EH (cell line): Measurements from ENCODE around the gene DSG1.
"Not testable (repeated sequence)": the region's sequence is repeated elsewhere in the genome, so short reads cannot be mapped to it uniquely, and the experiment has no call there.

Experiments used
- DNase-seq: peaks from one replicate; pipeline ENCODE4 v3.0.0-alpha.2; 2015; ENCODE audit warnings: low read depth

DSG1 gene

DNA sequence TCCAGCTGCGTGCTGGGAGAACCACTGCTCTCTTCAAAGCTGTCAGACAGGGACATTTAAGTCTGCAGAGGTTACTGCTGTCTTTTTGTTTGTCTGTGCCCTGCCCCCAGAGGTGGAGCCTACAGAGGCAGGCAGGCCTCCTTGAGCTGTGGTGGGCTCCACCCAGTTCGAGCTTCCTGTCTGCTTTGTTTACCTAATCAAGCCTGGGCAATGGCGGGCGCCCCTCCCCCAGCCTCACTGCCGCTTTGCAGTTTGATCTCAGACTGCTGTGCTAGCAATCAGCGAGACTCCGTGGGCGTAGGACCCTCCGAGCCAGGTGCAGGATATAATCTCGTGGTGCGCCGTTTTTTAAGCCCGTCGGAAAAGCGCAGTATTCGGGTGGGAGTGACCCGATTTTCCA is 35.4 kb downstream of the DSG1 start:
- DNase-seq, result not testable (repeated sequence)

- DNase-seq, result no peak
These were observed 37.0 kb downstream of the DSG1 start for GRCh38 chr18:31354990-31355389.

- no peak for DNase-seq
These were observed 38.1 kb downstream of the DSG1 start for GRCh38 chr18:31356025-31356424.

DNA sequence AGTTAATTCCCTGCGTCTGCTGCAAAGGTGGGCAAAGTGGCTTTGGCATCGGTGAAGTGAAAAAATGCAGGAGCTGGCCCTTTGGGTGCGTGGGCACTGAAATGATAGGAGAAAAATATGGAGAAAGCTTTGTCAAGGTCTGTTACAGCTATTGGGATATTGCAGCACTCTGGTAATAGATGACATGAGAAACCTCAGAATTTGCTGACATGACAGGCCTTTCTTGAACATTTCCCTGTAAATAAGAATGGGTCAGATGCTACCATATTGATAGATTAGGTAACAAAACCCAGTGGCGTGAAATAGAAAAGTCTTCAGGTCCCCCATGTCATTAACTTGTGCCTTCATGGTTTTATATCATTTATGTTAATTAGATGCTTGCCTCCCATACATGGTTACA is 46.2 kb downstream of the DSG1 start:
- DNase-seq, result no peak

- DNase-seq, result no peak
These were observed 51.5 kb downstream of the DSG1 start for GRCh38 chr18:31369478-31369877.

- no peak for DNase-seq
These were observed 54.0 kb downstream of the DSG1 start for GRCh38 chr18:31371989-31372388.

DNA sequence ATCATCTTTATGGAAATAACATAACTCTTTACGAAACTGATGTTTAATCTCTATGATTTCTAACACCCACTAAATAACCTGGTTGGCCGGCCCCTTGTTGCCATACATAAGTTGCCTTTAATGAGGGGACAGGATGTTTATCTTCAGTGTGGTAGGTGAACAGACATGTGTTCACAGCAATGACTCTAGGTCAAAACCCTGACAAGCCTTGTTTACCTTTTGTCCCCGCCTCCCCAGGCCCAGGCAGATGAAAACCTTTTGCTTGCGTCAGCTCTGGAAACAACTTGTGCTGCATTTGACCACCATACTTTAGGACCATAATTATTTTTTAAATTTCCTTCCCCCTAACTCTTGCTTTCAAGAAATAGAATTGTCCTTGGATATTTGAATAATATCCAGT is 55.7 kb downstream of the DSG1 start:
- no peak for DNase-seq

- no peak for DNase-seq
These were observed 58.5 kb downstream of the DSG1 start, which contains the start of gene DSG4 for GRCh38 chr18:31376477-31376876. Gene DSG4 (plus strand): TSS chr18:31376777. CDS start chr18:31376912, 135 bp downstream.

- DNase-seq, result no peak
These were observed 63.0 kb downstream of the DSG1 start for GRCh38 chr18:31380912-31381311.

- DNase-seq, result no peak
These were observed 64.1 kb downstream of the DSG1 start for GRCh38 chr18:31382107-31382506.

DNA sequence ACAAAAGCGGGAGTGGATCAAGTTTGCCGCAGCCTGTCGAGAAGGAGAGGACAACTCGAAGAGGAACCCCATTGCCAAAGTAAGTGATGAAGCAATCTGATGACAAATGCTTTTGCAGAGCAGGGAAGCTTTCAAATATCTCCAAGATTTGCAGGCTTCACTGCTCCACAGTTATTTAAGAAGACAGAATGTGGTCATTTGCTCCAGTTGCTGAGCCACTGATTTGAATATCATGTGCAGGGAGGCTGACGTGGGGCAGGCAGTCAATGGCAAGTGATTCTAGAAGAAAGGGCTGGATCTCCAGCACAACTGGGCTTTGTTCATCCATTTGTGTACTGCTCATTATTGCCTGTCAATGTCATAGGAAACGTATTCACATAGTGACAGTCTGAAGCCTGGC is 68.8 kb downstream of the DSG1 start:
- DNase-seq, result no peak

DNA sequence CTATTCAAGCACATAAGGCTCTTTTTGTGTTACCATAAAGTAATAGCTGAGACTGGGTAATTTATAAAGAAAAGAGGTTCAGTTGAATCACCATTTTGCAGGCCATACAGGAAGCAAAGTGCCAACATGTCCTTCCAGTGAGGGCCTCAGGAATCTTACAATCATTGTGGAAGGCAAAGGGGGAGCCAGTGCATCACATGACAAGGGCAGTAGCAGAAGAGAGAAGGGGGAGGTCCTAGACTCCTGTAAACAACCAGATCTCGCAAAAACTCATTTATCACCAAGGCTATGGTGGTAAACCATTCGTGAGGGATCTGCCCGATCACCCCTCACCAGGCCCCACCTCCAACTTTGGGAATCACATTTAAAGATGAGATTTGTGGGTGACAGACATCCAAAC is 75.3 kb downstream of the DSG1 start:
- DNase-seq, result no peak

DNA sequence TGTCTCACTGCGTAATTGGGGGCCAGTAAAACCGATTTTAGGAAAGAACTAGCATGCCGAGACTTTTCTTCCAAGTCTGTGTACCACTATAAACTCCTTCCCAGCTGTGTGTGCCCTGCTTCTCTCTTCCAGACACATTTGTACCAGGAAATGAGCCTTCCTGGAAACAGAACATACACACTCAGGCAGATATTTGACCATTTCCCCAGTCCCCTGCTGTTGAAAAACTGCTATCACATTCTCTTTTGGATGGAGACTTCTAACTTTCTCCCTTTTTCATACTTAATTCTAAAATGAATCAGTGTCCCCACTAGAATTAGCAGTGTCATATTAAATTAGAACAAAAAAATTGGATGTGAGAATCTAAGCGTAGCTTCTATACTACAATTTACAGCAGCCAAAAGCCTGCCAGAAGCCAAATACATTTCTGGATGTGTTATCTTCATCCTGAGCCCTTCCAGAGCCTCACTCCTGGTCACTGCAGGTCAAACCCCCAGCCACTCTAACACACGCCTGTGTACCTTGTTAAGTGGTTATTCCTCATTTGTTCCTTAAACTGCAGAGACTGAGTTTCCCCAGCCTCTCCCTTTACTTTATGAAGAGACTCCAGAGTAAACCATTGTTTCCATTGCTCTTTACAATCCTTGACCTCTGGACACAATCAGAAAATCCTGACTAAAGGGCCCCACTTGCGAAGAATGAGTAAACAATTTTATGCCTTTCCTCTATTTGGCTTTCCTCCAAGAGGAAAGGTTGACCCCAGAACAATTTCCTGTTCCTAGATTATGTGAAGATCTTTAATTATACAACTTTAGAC is 79.0 kb downstream of the DSG1 start:
- no peak for DNase-seq

- no peak for DNase-seq
These were observed 80.2 kb downstream of the DSG1 start for GRCh38 chr18:31398191-31398590.

- DNase-seq, result no peak
These were observed 81.5 kb downstream of the DSG1 start for GRCh38 chr18:31399306-31400032.

DNA sequence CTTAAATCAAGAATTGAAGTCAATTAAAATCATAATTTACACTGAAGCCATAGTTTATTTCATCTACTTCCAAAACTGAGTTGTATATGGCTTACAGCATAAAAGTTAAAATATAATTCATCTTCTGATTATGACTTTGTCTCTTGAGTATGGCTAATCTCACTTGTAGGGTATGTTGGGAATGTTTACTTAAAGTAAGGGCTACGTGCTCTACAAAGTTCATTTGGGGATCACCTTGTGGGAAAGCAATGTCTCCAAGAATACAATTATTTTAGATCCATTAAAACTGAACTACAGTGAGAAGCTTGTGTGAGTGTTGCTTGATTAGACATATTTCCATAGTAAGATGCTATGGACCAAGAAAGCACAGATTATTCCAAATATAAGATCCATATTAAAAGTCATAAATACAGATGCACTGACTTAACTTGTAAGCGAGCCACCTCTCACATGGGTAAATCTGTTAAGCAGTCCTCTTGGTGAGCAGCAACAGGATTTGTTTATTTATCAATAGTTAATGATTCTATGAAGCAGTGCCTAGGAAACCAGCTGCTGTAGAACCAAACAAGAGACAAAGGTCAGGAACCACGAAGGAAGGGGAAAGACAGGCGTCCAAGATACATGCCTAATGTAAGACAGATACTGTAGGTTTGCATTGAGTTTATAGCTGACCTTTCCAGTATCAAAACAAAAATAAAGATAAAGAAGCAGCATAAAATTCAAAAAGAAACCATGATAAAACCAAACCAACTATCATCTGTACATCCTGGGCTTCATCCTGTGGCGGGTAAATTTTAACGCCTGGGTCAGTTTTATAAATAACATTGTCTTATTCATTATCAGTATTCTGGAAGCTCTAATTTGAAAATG is 83.4 kb downstream of the DSG1 start:
- no peak for DNase-seq

DNA sequence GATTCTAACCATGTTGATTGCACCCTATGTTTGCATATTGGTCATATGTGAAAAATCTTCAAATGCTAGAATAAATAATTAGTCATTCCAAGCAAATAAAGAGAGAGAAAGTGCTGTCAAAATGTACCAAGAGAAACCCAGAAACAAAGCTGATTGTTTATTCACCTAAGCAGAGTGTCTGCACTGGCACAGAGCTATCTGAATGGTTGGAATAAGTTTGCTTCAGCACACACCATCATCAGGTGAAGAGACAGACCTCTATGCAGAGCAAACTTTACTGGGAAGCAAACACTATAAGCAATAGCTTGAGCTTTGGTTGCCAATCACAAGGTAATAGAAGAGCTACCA is 84.0 kb downstream of the DSG1 start:
- no peak for DNase-seq

- DNase-seq, result no peak
These were observed 85.4 kb downstream of the DSG1 start for GRCh38 chr18:31403409-31403808.
